GM15510 (cell line): ENCODE measurements around the gene CMYA5.

ENCODE experiments used
- POLR2A ChIP-seq: IDR thresholded peaks from 3 replicates; pipeline ENCODE4 v1.6.1; 2011; ENCODE audit warnings: borderline replicate concordance; ENCODE audit not compliant: insufficient read length; ENCODE audit errors: extremely low read depth

Gene CMYA5

DNA sequence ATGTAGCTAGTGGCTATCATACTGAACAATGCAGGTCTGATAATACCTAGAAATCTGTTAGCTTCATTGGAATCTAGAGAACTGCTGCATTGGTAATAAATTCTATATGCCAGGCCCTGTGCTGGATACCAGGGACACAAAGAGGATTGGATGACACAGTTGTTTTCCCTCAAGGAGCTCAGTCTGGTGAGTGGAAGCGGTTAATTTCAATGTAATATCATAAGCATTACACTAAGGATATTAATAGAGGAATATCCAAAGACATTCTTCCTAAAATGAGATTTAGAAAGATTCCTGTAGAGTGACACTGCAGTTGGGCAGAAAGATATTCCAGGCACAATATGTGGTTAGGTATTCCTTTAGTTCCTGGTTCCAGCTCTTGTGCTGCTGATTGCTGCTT is 5.9 kb downstream of the CMYA5 start:
- TF ChIP-seq POLR2A: no peak

DNA sequence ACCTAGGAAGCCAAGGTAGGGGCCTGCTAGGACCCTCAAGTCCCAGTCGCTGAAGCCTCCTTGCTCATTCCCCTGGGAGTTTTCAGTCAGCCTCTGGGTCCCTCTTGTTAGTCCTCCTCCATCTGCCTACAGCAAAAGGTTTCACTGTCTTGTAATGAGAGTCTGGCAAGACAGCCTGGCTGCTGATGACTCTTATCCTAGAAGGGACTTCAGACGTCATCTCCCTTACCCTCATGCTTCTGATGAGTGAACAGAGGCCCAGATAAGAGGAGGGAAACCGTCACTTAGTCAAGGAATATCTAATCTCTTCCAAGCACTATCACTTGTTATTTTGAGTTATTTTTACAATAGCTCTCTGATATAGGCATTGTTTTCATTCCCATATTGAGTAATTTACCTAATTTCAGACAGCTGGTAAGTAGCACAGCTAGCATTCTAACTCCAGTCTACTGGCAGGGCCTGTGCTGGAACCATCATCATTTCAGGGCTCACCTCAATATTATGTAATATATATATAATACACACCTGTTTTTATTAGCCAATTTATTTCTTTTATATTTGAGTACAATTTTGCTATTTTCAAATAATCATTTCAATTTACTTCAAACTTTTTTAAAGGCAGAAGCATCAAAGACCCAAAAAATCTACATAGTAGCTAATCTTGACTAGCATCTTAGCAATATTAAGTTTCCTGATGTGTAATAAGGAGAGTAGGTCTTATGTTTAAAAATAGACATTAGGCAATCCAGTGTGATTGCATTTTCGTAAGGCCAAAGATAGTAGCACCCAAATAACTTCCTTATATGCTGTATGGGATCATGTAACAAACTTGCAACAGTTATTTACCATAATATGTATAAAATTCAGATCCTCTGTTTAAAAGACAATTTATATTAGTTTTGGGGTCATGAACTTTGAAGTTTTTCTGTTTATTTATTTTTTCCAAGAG is 7.9 kb downstream of the CMYA5 start:
- no peak for TF ChIP-seq POLR2A

DNA sequence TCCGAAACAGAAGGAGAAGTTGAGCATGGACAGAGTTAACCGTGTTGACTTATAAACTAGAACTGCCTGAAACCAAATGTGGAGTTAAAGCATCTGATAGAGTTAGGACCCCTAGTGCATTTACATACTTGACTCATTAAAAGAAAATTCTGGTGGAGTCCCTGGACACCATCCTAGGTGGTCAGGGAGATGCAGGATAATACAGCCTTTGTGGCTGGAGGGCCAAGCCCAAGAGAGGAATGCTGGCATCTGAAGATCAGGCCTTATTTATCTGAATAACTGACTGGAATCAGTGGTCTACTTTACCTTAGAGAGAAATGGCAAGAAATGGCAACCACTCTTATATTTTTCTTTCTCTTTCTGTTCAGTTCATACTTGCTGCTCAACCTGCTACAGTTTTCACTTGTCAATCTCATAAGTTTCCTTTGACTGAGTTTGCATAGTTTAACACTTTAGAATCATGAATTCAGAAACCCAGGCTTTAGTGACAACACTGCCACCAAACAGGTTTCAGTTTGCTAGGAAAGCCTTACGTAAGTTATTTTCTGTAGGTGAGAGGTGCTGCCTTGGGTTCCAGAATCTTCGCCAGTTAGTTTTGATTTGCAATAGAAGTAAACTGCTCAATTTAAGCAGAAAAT is 10.2 kb downstream of the CMYA5 start:
- TF ChIP-seq POLR2A: no peak

DNA sequence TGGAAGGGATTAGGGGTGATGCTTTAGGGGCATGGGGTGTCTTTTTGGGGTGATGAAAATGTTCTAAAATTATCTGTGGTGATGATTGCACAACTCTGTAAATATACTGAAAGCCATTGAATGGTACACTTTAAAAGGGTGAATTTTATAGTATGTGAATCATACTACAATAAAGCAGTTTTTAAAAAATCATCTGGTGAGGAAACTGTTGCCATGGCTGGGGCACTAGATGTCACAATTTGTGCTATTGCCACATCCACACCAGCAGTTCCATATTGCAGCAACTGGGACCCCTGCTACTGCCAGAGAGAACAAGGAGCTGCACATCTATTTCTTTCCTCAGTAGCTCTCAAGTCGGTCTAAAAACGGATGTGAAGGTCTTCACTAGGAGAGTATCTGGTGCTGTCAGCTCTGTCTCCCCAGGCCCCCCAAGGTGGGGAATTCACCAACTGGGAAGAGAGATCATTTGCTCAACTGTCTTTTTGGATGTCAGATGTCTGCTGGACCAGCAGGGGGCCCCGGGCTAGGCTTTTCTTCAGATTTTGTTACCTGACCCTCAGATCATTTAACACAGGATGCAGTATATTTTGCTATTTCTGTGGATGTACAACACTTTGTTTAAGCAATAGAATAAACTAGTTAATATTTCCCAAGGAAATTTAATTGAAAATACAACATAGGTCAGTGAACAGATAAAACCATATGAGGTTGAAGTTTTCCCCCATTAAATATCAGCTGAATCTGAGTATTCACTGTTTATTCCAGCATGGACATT is 13.2 kb downstream of the CMYA5 start:
- no peak for TF ChIP-seq POLR2A

DNA sequence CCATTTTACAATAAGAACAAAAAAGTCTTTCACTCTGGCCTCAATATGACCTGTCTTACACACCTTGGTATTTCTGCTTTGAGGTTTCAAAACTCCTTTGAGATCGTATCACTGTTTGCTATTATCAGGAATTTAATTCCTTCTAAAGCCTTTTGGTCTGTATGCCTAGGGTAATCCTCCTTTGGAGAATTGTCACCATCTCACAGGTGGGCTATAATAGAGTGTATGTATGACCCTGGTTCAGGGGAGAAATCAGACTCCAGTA is 13.7 kb downstream of the CMYA5 start:
- TF ChIP-seq POLR2A: no peak

DNA sequence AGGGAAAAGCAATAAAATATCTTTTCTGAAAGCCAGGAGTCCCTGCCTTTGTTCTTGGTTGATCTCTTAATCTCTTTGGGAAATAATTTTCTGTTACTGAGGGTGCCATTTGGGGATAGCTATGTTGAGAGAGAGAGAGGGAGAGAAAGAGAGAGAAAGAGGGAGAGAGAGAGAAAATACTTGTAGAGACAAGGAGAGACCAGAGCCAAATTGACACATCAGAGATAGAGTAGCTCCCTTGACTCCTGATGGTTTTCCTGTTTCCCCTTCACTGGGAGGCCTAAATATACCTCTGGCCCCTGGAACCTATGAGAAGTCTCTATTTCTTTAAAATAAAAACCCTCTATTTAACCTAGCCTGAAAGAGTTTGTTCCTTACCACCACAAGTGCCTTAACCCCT is 14.9 kb downstream of the CMYA5 start:
- no peak for TF ChIP-seq POLR2A

DNA sequence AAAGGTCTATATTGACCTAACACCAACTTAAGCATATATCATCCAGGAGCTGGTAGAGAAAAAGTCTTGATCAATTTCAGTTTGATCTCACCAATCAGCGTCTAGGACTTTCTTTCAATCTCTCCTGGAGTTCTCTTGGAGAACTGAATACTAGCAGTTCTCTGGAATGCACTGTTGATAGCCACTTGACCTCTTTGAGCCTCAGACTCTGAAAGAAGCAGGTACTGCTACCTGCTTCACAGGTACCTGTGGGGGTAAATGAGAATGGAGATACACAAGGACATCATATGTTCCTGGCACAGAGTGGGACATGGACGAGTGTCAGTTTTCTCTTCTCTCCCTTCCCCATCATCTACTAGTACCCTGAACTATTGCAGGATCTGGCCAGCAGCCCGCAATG is 16.0 kb downstream of the CMYA5 start:
- TF ChIP-seq POLR2A: no peak

DNA sequence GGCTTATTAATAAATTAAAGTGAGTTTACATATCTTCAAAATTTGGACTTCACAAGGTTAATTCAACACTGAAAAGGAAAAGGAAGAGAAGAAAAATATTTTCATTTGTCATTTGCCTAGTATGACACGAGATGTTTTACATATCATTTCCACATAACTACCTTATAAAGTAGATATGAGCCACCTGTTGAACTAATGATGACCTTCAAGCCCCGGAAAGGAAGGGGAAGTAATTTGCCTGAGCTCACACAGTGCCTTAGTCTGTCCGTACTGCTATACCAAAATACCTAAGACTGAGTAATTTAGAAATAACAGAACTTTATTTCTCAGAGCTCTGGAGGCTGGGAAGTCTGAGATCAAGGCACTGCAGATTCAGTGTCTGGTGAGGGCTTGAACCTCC is 17.9 kb downstream of the CMYA5 start:
- no peak for TF ChIP-seq POLR2A

DNA sequence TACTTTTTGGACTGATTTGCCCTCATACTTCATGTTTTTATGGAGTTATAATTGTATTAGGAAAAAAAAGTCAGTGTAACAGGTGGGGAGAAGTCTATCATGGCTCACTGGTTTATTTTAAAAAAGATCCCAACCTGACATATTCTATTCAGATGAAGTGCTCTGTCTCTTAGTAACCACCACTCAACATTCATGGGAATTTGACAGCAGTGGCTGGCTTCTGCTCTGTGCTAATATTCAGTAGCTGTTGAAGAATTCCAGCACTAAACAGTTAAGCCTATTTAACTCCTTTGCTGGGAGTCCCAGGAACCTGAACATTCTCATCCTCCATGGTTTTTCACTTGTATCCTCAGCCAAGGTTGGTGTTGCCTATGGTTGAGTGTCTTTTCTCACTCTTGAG is 23.1 kb downstream of the CMYA5 start:
- TF ChIP-seq POLR2A: no peak

DNA sequence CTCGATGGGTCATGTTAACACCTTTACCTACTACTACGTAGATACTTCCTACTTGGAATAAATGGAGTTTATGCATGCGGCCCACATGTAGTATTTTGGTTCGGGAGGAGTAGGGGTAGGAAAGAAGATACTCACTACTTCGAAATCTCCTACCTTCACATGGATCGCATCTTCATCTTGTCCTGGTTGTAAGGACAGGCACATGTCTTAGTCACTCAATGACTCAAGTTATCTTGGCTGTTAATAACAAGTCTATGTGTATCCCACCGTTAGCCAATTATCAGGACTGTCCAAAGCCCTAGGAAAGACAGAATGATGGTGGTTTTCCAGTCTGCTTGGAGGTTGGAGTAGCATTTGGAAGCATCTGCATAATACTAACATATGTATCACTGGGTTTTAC is 24.1 kb downstream of the CMYA5 start:
- no peak for TF ChIP-seq POLR2A

DNA sequence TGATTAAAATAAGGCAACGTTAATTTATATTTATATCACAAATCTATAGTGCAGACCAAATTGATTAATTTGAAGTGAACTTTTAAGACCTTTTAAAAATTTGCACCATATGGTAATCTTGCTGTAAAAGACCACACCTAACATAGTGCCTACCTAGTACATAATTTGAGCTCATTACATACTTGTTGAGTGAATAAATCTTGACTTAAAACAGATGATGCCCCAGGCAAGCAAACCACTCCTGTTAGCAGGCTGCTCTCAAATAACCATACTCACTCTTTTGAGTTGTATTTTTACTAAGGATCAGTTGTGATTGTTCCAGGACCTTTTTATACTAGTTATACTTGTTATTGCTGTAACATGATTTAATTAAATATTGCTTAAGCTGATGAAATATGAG is 27.2 kb downstream of the CMYA5 start:
- no peak for TF ChIP-seq POLR2A

DNA sequence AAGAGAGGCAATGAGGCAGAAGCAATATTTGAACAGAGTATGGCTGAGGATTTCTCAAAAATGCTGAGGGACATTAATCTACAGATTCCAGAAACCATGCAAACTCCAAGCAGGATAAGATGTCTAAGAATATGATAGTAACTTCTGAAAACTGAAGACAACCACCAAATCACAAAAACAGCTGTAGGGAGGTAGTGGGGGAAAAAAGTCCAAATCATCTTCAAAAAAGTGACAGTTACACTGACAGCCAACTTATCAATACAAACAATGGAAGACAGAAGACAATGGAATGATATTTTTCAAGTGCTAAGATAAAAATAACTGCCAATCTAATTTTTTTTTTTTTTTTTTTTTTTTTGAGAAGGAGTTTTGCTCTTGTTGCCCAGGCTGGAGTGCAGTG is 30.5 kb downstream of the CMYA5 start:
- no peak for TF ChIP-seq POLR2A

DNA sequence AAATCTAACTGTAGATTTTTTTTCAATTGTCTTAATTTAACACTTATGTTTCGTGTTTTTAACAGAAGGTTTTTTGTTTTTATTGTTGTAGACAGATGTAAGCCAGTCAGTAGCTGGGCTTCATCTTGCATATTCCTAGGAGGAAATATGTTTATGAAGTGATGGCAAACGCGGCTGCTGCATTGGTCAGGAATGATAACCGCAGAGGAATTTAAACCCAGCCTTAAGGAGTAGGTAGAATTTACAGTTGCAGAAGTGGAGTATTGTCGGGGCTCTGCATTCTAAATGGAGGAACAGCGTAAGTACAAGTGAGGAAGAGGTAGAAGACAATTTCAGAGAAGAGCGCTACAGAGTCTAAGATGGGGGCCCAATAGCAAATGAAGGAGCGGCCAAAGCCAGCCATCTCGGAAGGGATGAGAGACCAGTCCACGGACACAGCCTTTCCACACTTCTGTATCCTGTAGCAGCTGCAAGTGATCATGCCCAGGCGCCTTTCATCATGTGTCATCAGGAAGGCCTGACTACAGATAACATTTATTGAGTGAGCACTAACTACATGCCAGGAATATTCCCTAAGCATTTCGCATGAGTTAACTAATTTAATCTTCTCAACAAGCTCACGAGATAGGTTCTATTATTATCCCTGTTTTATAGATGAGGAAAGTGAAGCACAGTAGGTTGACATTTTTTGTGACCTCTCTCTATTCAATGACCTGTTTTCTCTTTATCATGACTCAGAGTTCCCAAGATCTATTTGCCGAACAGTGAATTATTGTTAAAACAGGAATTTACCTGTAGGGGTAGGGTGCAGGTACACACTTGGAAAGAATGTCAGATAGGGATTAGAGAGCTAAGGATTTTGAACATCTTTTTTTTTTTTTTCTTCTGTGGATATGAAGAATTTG is 38.1 kb downstream of the CMYA5 start:
- TF ChIP-seq POLR2A: no peak

DNA sequence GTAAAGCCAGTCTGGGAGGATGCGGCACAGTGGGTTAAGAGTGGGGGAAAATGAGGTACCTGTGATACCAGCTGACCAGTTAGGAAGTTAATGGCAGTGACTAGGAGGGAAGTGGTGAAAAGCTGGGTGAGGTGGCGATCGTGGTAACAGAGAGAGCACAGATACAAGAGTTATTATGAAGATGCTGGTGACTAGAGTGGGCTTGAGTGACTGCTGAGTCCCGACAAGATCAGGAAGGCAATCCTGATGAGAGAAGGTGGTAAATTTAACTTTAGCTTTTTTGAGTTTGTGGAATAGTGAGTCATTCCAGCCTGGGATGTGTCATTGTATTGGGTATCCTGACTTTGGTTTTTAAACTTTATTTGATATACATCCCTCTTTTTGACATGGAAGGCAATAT is 38.8 kb downstream of the CMYA5 start:
- no peak for TF ChIP-seq POLR2A
